DMS53 treated with DMSO at 0.1 percent for 48 hours (cell line): ENCODE measurements around the gene RGS18.
"Not testable (repeated sequence)": the region's sequence is repeated elsewhere in the genome, so short reads cannot be mapped to it uniquely, and the experiment has no call there.

ENCODE experiments used
- DNase-seq: peaks from one replicate; lab custom pipeline; 2025; ENCODE audit not compliant: unreplicated experiment; lab: John Stamatoyannopoulos, UW

Gene RGS18

DNA sequence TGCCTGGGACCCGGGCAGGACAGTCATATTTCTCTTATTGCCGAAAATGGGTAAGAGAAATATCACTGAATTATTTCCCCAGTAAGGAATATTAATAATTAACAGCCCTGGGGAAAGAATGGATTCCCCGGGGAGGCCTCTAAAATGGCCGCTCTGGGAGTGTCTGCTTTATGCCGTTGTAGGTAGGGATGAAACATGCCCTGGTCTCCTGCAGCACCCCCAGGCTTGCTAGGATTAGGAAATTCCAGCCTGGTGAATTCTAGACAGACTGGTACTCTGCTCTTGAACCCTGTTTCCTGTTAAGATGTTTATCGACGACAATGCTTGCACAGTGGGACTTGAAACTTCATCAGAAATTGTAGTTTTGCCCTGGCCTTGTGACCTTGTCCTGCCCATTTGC, 6.7 kb downstream of the RGS18 start:
- DNase-seq: not testable (repeated sequence)

DNA sequence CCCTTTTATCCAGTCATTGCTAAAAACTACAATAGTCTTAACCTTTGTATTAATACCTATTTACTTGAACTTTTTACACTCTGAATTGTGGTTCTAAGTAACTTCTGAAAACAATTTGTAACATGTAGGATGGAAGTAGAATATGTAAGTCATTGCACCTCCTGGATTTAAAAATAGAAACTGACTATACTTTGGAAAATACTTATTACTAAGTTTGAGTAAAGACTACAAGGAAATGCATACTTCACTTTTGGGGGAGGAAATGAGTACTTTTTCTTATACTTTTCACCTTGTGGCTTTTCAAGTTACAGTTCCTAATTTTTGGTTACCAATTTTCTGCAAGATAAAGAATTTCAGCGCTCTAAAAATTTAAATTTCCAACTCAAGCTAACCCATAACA, 8.7 kb downstream of the RGS18 start:
- DNase-seq: no peak

DNA sequence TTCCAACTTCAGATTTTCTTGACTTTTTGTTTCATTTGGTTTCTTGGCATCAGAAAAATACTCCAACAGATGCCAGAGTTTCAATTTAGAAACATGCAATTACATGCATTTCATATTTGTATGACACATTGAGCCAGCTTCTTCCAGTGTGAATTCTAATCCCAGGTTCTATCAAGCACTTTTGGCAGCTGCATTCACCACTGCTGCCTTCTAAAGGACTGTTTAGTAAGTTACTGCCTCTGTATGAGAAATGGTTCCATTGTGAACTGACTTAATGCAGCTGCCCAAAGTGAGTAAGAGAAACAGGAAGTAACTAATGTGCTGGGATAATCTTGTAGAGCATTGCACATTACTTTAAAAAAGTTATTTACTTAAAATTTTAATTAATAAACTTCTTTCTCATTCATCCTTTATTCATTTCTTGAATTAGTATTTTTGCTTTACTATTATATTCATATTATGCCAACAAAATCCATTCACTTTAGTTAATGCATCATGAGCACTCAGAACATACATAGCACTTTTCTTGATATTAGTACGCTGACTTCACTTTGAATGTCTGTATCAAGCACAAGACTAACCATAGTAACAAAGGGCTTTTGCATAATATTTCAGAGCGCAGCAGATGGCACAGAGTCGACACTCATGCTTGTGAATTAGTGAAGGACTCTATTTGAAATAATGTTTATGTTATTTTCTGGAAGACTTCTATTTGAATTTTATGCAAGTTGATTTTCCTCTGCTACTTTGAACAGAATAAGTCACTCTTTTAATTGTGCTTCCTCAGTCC, 9.8 kb downstream of the RGS18 start:
- no peak for DNase-seq

DNA sequence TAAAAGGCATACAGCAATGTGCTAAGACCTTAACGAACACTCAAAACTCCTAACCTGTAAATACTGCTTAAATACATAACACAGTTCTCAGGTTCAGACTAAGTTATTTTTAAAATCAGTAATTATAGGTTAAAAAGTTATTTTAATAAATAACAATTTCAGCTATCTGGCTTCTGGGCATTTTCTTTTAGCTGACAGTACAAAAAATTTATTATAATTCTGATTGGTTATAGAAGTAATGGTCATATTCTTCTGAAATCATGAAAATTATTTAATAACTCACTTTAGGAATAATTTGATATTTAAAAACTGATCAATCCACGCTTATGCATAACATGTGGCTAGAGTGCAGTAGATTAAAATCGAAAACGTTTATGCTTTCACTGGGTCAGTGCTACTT, 10.7 kb downstream of the RGS18 start:
- DNase-seq: no peak

DNA sequence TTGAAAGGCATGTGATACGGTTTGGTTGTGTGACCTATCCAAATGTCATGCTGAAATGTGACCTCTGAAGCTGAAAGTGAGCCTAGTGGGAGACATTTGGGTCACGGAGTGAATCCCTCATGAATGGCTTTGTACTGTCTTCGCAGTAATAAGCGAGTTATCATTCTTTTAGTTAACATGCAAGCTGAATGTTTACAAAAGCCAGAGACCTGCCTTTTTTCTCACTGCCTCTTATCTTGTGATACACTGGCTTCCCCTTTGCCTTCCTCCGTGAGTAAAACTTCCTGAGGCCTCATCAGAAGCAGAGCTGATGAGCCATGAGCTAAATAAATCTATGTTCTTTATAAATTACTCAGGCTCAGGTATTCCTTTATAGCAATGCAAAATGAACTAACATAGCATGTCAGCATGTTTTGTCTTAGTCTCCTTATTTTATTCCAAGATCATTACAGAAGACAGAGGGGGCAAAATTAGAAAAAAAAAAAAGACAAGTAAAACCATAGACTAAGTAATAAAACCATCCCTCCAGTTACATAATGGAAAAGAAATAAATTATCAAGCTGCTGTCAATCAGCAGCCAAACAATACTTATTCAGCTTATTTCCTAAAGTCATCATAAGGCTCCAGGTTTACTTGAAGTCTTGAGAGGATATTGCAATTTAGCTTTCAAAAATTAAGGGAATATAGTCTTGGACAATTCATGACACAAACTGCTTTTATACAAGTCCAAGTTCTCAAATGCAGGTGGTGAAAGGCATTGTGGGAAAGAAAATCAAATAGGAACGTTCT, 12.1 kb downstream of the RGS18 start:
- DNase-seq: no peak

DNA sequence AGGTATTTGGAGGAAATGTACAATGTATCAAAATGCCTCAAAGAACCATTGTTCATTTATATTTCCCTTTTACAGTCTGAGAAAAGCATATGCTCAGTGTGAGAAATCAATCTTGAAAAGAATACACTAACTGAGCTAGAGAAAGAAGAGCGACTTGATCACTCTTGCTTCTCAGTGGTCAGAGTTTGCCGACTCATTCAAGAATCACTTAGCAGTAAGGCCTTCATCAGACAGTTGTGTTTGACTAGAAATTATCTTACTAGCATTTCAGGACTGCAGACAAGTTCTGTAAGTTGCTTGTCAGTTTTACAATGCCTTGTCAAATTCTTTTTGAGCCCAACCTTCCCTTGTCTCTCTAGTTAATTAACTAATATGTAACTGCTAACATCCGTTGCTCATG, 12.9 kb downstream of the RGS18 start:
- DNase-seq: no peak

DNA sequence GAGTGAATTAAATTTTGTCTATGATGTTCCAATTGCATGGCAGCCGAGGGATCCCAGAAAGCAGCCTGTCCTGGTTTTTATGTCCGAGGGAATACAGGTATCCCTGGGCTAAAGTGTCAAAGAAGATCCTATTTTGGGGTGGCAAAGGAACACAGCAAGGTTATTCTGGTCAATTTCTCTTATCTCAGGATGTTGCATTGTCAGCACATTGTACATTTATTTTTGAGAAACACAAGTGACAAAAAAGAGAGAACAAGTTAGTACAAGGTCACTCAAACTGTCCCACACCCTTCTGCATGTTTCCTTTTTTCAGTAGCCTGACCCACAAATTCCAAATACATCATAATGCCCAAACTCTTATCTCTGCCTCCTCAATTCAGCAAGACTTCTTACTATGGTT, 17.7 kb downstream of the RGS18 start:
- no peak for DNase-seq

DNA sequence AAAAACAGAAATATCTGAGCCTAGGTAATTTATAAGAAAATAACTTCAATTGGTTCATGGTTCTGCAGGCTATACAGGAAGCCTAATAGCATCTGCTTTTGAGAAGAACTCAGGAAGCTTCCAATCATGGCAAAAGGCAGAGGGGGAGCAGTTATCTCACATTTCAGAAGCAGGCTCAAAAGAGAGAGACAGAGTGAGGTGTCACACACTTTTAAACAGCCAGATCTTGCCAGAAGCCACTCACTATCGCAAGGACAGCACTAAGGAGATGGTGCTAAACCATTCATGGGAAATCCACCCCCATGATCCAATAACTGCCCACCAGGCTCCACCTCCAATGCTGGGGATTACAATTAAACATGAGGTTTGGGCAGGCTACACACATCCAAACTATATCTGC, 25.5 kb downstream of the RGS18 start:
- no peak for DNase-seq

DNA sequence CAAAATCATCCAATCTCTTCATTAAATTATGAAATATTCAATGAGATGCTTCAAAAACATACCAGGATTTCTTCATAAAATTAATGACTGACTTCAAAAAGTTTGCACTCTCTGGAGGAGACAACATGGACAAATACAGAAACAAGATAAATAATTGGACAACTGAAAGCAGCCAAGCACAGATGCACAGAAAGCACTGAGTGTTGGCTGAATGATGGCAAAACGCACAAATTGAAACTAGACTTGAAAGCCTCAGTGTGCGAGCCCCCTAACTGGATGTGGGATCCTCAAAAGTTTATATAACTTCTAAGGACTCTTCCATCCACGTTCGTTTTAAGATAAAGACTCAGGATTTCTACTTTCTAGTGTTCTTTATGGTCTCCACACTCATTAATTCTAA, 27.9 kb downstream of the RGS18 start:
- no peak for DNase-seq

DNA sequence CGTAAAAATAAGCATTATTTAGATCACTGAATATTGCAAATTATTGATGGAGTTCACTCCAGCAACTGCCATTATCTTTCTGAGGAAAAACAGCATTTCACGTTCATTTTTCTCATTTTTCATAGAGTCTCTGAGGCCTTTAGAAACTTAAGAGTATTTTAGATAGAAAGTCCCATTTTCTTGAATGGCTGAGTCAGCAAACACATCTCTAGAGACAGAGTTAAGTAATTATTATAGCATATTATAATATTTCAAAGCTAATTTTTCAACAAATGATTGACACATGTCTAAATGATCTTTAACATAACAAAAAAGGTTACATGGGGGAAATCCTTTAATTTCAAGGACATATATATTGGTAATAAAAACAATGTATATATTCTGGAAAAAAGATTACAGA, 31.8 kb downstream of the RGS18 start:
- no peak for DNase-seq

DNA sequence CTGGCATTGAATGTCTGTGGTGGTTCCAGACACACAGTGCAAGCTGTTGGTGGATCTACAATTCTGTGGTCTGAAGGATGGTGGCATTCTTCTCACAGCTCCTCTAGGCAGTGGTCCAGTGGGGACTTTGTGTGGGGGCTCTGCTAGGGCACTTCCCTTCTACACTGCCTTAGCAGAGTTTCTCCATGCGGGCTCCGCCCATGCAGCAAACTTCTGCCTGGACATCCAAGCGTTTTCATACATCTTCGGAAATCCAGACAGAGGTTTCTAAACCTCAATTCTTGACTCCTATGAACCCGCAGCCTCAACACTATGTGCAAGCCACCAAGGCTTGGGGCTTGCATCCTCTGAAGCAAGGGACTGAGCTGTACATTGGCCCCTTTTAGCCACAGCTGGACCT, 43.0 kb downstream of the RGS18 start:
- no peak for DNase-seq

DNA sequence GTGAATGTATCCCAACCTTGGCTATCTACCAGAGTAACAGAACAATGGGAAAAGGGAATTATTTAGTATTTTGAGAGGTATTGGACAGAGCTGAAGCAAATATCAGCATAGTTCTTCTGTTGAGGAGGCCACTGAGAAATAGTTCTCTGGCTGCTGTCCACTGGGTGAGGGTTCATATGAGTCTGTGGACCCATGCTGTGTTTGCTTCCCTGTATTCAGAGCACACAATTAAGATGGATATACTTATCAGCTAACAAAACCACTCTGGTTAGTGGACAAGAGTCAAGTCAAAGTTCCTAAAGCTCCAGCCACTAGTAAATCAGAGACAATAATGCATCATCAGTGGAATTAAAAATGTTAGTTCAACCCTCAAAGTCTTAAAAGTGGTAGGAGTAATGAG, 66.1 kb downstream of the RGS18 start:
- DNase-seq: no peak

DNA sequence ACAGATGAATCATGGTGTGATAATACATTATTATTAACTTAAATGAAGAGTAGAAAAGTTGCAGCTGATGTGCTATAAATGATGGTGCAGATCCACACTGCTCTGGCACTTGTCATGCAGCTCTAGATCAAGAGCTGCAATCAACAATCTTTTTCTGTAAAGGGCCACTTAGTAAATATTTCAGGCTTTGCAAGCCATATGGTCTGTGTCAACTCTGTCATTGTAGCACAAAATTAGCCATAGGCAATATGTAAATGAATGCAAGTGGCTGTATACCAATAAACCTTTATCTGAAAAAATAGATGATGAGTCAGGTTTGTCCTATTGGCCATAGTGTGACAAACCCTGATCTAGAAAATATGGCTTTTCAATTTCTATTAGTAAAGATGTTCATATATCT, 66.6 kb downstream of the RGS18 start:
- DNase-seq: no peak

DNA sequence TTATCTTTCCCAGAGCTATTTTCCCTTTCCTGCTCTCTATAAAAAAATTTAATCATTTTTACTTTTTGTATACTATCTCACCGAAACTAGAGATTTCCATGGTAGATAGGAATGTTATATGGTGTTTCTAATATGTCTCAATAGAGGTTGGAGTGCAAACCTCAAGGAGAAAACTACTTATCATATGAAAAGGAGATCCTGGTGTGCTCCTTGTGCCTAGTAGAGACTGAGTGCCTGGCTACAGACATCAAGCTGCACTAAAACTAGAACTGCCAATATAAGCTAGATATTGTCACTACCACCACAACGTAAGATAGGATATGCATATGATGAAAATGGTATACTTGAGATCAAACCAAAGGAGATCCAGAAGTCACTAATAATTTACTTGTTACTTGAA, 67.0 kb downstream of the RGS18 start:
- no peak for DNase-seq

DNA sequence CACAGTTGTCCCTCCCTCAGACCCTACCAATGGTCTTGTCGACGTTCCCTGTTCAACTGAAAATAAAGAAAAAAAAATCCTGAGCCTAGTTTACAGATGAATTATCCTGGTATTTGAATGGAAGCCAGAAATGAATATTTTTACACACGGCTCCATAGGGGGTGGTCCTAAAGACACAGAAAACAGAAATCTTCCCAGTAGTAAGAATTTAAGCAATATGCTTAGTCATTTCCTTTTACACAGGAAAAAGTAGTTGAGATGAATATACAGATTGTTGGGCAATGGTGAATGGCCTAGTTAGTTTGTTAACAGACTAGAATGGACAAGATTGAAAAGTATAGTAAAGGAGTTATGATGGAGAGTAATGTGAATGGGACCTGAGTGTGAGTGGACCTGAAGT, 67.4 kb downstream of the RGS18 start:
- DNase-seq: no peak

DNA sequence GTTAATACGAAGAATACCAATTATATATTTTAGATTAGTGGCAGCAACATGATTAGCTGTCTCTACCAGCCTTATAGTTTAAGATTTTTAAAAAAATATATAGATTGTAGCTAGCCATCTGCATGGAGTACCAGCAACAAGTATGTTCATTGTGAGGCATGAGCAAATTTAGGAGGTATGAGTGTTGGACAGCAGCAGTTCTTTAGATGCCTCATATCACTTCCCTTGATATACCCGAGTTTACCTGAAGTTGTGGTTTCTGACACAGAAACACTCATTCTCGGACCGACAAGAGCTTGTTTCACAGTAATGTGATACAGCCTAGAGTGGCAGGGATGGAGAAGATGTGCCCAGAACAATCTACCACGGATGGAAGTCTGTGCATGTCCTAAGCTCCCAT, 69.1 kb downstream of the RGS18 start:
- no peak for DNase-seq

DNA sequence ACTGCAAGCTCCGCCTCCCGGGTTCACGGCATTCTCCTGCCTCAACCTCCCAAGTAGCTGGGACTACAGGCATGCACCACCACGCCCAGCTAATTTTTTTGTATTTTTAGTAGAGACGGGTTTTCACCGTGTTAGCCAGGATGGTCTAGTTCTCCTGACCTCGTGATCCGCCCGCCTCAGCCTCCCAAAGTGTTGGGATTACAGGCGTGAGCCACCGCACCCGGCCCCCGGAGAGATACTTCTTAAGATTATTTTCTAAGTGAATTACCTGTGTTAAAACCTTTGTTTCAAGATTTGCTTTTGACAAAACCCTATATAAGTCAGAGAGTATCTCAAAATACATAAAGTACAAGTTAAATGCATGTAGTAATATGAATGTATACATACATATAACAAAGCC, 69.7 kb downstream of the RGS18 start:
- DNase-seq: not testable (repeated sequence)

DNA sequence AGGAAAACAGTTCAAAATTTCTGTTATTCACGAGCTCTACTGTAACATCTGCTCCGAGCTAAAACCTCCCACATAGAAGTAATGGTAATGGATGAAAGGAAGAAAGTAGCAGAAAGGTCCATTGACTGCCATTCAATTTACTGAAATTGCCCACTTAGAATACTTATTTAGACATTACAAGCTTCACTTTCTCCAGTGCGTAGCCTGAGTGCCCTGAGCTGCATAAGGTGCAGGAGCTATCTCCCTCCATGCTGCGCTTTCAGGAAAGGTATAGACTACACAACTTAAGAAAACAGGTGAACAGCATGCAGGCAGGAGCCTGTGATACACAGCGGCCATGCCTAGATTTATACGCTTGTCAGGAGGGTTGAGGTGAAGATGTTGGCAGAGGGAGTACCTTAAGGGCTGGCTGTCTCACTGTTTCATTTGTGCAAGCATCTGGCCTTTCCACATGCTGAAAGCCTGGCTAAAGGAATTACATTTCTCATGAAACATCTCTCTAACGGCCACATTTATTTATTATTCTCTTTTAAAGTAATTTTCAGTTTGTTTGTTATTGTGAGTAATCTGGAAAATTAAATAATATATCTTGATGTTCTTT, 74.7 kb downstream of the RGS18 start:
- no peak for DNase-seq

DNA sequence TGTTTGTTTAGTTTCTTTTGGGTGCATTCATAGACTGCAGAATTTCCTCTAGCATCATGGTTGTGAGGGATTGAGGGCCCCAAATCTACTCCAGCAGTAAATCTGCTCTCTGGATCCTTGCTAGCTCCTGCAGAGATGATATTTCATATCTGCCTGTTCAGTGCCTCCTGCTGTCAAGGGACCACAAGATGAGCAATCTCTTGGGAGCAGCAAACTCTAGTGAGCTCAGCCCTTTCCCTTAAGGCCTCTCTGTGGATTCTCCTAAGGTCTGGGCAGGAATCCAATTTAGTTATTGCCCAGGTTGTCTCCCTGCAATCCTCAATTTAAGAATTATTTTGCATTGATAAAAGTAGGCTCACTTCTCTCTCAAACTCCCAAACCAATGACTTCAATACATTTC, 76.9 kb downstream of the RGS18 start:
- DNase-seq: no peak
